Spleen (tissue), 13 donors: Measurements from ENCODE around the gene GTPBP1. TPM values are rescaled to one million over a fixed set of nuclear protein-coding genes. Genes with fewer than 3 reads are reported as not detected.
A peak's percentile ranks its signal among the peaks of the same experiment; 100 is the strongest.

Experiments used
- DNase-seq: peaks from one replicate; pipeline ENCODE4 v3.0.0-alpha.2; 2020
- H3K27ac ChIP-seq, 8 donors: fragments of 200-600 bp; sonication (generic) in 7 of 8; 1 replicate in 4 of 8; 2 replicates in 4 of 8; pipeline versions ENCODE4 v1.5.0 to v1.8.0; 2016 to 2021; ENCODE audit warnings: inconsistent platforms in 4 of 8, mild to moderate bottlenecking in 4 of 8, moderate library complexity in 1 of 8
- H3K27me3 ChIP-seq, 7 donors: fragments of 200-600 bp; sonication (generic) in 6 of 7; replicated peaks in 1 of 7; 1 replicate in 4 of 7; 2 replicates in 3 of 7; pipeline versions ENCODE4 v1.5.0 to v1.8.0; 2016 to 2021; ENCODE audit warnings: inconsistent platforms in 3 of 7, mild to moderate bottlenecking in 1 of 7
- H3K36me3 ChIP-seq, 6 donors: fragments of 200-600 bp; sonication (generic) in 5 of 6; 1 replicate in 4 of 6; 2 replicates in 2 of 6; pipeline versions ENCODE4 v1.5.0 to v1.8.0; 2016 to 2021; ENCODE audit warnings: inconsistent platforms in 2 of 6
- H3K4me1 ChIP-seq, 6 donors: fragments of 200-600 bp; sonication (generic) in 5 of 6; 1 replicate in 3 of 6; 2 replicates in 3 of 6; pipeline versions ENCODE4 v1.5.0 to v1.8.0; 2016 to 2021; ENCODE audit warnings: inconsistent platforms in 3 of 6
- H3K4me3 ChIP-seq, 8 donors: fragments of 200-600 bp; sonication (generic) in 7 of 8; 1 replicate in 4 of 8; 2 replicates in 4 of 8; pipeline versions ENCODE4 v1.5.0 to v1.8.0; 2016 to 2021; ENCODE audit warnings: inconsistent platforms in 4 of 8, mild to moderate bottlenecking in 4 of 8, moderate library complexity in 2 of 8
- H3K9me3 ChIP-seq, 8 donors: fragments of 200-600 bp; sonication (generic) in 7 of 8; 1 replicate in 4 of 8; 2 replicates in 4 of 8; pipeline versions ENCODE4 v1.5.0 to v1.8.0; 2016 to 2021; ENCODE audit warnings: inconsistent platforms in 4 of 8
- POLR2A ChIP-seq, 3 donors: fragments of 450-650 bp; IDR thresholded peaks; one replicate each; pipeline ENCODE4 v1.5.1; 2017; ENCODE audit warnings: antibody characterized with exemption in 3 of 3, mild to moderate bottlenecking in 1 of 3
- POLR2AphosphoS5 ChIP-seq, 3 donors: sonication (generic); formaldehyde crosslinking; IDR thresholded peaks; one replicate each; pipeline ENCODE4 v1.5.1; 2017; ENCODE audit warnings: antibody characterized with exemption in 3 of 3
- WGBS, 5 donors: extraction: QIAGEN DNeasy Blood & Tissue Kit in 3 of 5; methylation state at CpG; one replicate each; pipeline versions ENCODE4 v1.1.5 to v1.1.7; 2013 to 2018; 5-methylcytosine and 5-hydroxymethylcytosine counted together
- intact Hi-C: fragments of 100-400 bp; cut with DNase I; formaldehyde crosslinking; loops from one replicate; pipeline ENCODE4 v1.15.0; 2023; ENCODE audit warnings: low total_unique reads
- long read RNA-seq, 2 donors: transcript quantifications; one replicate each; lab custom pipeline, GENCODE V29; 2026
- polyA plus RNA-seq, 3 donors: library from polyadenylated mRNA; stranded (reverse); fragments of 200-250 nt; gene quantifications; one replicate each; pipeline ENCODE4 v1.2.1, GENCODE V29; 2013
- total RNA-seq, 7 donors: library from RNA; depleted of rRNA in 3 of 7; stranded (reverse); fragments of >200 nt in 3 of 7; fragmentation: NEBNext Ultra II Directional in 4 of 7; extraction: Animal tissue kit (Norgen Biotek cat#: 25700) in 4 of 7; gene quantifications; one replicate each; pipeline versions ENCODE4 v1.1.0 to v1.2.1, GENCODE V29; 2016 to 2021
- TF ChIP-seq, protein P1 (sequence below), 11 experiments: fragments of 200-600 bp in 7 of 11; fragments of 450-650 bp in 4 of 11; sonication (generic) in 4 of 11; IDR thresholded peaks in 8 of 11; conservative IDR thresholded peaks in 3 of 11; 1 replicate in 7 of 11; 2 replicates in 4 of 11; pipeline versions ENCODE4 v1.4.0 to v1.8.0; 2016 to 2021; ENCODE audit warnings: antibody characterized with exemption in 11 of 11, inconsistent platforms in 4 of 11, mild to moderate bottlenecking in 1 of 11
- donor health status: healthy with polysubstance abuse.
- donor health status: DM: no; HTN: no; CAD: no; lungs with moderate emphysema.
- donor health status: DM: no; HTN: no; CAD: no.
- donor health status: Bipolar disorder and iron deficiency.
- donor health status: healthy.
- donor health status: DM: no; HTN: no; CAD: no.
- donor health status: DM: yes; HTN: yes; CAD: no.

The GTPBP1 gene
- total RNA-seq (100 to 1,000 TPM in 2 of 7 donors, 10 to 100 TPM in 5; 76.3 to 134 (median 98.8) TPM), polyA plus RNA-seq (10 to 100 TPM in 1 of 3 donors, 1 to 10 TPM in 2; 9.7 to 31.9 (median 9.9) TPM)
- long read RNA-seq, donor 1 = 0 reads
- long read RNA-seq, donor 2, full-length matches to known transcripts = 6 of 6 reads
- long read RNA-seq, donor 2, partial matches to known transcripts = 0 of 6 reads
- long read RNA-seq, donor 2, other reads (novel, unspliced or antisense) = 0 of 6 reads

DNA sequence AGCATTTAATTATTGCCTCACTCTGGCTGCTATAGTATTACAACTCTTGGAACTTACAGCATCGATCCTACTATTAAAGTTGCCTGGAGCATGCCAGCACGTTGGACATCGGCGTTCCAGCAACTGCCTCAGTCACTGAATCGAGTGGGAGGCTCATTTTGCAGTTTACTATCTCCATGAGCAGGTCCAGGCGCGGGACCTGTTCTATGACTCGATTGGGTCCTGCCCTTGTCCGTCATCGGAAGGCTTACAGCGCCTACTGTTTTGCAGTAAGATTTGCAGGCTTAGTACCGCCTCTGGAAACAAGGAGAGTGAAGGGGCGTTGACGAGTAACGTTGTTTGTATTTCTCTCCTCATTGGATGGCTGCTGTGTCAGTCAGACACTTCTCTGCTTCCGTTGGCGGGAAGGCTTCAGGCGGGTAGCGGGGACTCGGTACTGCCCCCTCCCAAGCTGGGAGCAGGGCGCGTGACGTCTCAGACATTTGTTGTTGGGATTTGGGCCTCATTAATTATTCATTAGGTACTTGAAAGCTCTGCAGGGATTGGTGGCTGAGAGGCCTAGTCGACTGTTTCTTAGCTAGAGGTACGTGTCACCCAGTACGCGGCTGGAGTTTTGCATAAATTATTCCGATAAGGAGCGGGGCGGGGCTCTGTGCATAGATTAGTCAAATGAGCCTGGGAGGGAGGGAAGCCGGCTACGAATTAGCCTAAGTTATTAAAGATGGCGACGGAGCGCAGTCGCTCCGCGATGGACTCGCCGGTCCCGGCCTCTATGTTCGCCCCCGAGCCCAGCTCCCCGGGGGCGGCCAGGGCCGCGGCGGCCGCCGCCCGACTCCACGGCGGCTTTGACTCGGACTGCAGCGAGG lies at the start of gene GTPBP1:
Gene GTPBP1, plus strand, starts transcription at position 710 of the 866 bp plus-strand sequence. Its CDS starts 12 bp downstream, at position 722.
- Histone ChIP-seq H3K36me3 (peaks cover 0 to 21% (median 1%) of the 10 kb centered on the region in 6 donors), H3K27ac (peak within 1 kb of the TSS; percentile 93 to 99 (median 98)), H3K4me3 (peak within 1 kb of the TSS; percentile 76 to 94 (median 86)), H3K4me1 (peaks cover 43 to 62% (median 57%) of the 10 kb centered on the region in 6 donors), H3K9me3 (no peaks in the 10 kb centered on the region), H3K27me3 (no peaks in the 10 kb centered on the region)
- TF ChIP-seq POLR2AphosphoS5 (IDR thresholded peaks at IDR 0.05) = peak; percentile 84 to 87 (median 86)
- TF ChIP-seq, protein P1, sequence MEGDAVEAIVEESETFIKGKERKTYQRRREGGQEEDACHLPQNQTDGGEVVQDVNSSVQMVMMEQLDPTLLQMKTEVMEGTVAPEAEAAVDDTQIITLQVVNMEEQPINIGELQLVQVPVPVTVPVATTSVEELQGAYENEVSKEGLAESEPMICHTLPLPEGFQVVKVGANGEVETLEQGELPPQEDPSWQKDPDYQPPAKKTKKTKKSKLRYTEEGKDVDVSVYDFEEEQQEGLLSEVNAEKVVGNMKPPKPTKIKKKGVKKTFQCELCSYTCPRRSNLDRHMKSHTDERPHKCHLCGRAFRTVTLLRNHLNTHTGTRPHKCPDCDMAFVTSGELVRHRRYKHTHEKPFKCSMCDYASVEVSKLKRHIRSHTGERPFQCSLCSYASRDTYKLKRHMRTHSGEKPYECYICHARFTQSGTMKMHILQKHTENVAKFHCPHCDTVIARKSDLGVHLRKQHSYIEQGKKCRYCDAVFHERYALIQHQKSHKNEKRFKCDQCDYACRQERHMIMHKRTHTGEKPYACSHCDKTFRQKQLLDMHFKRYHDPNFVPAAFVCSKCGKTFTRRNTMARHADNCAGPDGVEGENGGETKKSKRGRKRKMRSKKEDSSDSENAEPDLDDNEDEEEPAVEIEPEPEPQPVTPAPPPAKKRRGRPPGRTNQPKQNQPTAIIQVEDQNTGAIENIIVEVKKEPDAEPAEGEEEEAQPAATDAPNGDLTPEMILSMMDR (IDR thresholded peaks at IDR 0.05 in 8 of 11, conservative IDR thresholded peaks at IDR 0.05 in 3 of 11) = peak in 7 of 11 experiments; percentile 9 to 73 (median 53)
- TF ChIP-seq POLR2A (IDR thresholded peaks at IDR 0.05) = peak in 2 of 3 donors; percentile 70 to 84
- DNase-seq = peak; percentile 98
- intact Hi-C loops = no loop called here
- 0% methylated on average over 44 to 55 of the region's 55 CpGs for WGBS, 5 donors

DNA sequence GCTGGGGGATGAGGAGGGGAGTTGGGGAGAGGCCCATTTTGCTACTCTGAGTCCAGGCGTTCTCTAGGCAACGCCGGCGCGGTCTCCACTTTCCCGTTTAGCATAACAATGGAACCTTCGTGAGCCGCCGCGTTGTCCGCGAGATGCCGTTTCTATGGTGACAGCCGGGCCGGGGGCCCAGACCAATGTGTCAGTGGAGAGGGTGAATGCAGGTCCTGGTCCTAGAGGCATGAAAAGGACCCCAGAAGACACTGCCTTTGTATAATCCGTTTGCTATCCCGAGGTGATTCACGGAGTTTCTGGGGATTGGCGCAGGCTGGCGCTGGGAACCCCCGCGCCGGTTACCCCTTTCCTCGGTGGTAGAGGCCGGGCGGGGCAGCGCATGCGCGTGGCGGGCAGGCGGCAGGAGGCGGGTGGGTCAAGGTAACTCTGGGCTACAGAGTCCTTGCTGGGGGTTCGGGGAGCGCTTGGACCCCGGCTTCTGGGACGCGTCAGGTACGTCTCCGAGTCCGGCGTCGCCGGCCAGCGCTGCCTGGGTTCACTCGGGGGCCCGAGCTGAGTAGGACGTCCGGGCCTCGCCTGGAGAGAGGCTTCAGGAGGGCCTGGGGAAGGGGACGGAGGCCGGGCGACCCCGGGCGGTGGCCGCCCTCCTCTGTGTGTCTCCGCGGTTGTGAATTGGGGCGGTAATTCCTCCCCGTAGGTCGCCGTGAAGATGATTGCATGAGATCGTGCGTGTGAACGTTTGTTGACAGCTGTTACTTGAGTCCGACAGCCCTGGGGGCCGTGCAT lies 49.3 kb upstream of the GTPBP1 start, which contains the start of the genes CBY1 and FAM227A:
Gene CBY1, plus strand, starts transcription at position 383 of the 789 bp plus-strand sequence. CDS start 11,417 bp downstream, outside the sequence.
Gene FAM227A, minus strand, starts transcription at position 137 of the 789 bp plus-strand sequence. CDS start 6,224 bp downstream, outside the sequence.
- H3K4me1 ChIP-seq = peaks cover 10 to 30% (median 21%) of the 10 kb centered on the region in 6 donors
- peaks cover 0 to 7% (median 2%) of the 10 kb centered on the region in 6 donors for H3K36me3 ChIP-seq
- H3K9me3 ChIP-seq = no peaks in the 10 kb centered on the region
- H3K27me3 ChIP-seq = no peaks in the 10 kb centered on the region
- H3K27ac ChIP-seq = peak within 1 kb of the TSS; percentile 85 to 95 (median 90)
- DNase-seq = peak; percentile 96
- TF ChIP-seq, protein P1 (IDR thresholded peaks at IDR 0.05 in 8 of 11, conservative IDR thresholded peaks at IDR 0.05 in 3 of 11) = peak in 1 of 11 experiments; percentile 6
- peak; percentile 83 to 88 (median 87) for TF ChIP-seq POLR2AphosphoS5 (IDR thresholded peaks at IDR 0.05)
- TF ChIP-seq POLR2A (IDR thresholded peaks at IDR 0.05) = no peak
- intact Hi-C loops = no loop called here
- 0 to 1% (median 0%) methylated on average over 32 to 66 of the region's 66 CpGs for WGBS, 5 donors
- peak within 1 kb of the TSS; percentile 71 to 99 (median 89) for H3K4me3 ChIP-seq

DNA sequence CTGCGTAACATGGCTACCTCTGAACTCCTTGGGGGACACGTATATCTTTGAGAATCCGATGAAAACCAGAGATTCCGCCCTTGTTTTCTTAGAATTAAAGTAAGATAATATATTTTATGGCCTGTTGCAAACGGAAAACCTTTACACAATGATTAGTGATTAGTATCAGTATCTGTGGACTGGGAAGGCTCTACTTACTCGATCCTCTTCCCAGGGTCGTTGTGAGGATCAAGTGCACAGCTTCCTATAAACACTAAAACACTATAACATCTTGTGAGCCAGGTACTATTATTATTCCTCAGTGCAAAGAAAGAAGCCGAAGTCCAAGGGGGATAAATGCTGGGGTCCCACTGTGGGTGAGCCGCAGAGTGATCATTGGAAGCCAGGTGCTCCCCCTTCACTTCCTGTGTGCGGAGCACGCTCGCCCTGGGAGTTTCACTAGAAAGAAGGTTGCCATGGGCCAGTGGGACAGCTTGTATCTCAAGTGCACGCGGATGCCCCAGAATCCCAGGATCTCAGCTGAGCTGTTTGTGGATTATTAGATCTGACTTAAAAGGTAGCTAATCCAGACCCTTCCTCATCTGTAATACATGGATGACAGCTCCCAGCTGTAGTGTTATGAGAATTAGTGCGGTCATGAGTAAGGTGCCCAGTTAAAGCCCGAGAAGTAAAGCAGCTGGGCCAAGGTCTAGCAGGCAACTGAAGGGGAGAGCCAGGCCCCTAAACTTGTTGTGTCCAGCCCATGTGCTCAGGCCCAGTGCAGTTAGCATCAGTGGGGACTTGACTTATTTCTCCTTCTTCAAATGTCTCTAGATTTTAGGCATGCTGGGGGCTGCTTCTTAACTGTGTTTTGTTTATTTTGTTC lies 48.5 kb upstream of the GTPBP1 start:
- peak; percentile 77 for DNase-seq
- Histone ChIP-seq H3K27me3 (no peaks in the 10 kb centered on the region), H3K9me3 (no peaks in the 10 kb centered on the region), H3K27ac (peak overlapping the region; percentile 85 to 95 (median 90)), H3K4me1 (peaks cover 10 to 30% (median 21%) of the 10 kb centered on the region in 6 donors), H3K4me3 (peak overlapping the region; percentile 71 to 99 (median 89)), H3K36me3 (peaks cover 0 to 13% (median 3%) of the 10 kb centered on the region in 6 donors)
- TF ChIP-seq, protein P1 (IDR thresholded peaks at IDR 0.05 in 8 of 11, conservative IDR thresholded peaks at IDR 0.05 in 3 of 11) = no peak
- no peak for TF ChIP-seq POLR2AphosphoS5 (IDR thresholded peaks at IDR 0.05)
- no peak for TF ChIP-seq POLR2A (IDR thresholded peaks at IDR 0.05)
- WGBS, 5 donors = 6 to 19% (median 12%) methylated on average over 16 of the region's 16 CpGs
- intact Hi-C loops = no loop called here
